ENCODE measurements around the gene ADTRP.
A peak's percentile ranks its signal among the peaks of the same experiment; 100 is the strongest.
"Not testable (repeated sequence)": the region's sequence is repeated elsewhere in the genome, so short reads cannot be mapped to it uniquely, and the experiment has no call there.

Gene ADTRP

GRCh38 chr6:11802886-11803590, 24.4 kb upstream of the ADTRP start:
- no peak for DNase-seq

GRCh38 chr6:11800531-11800930, 21.9 kb upstream of the ADTRP start:
- not testable (repeated sequence) for DNase-seq

GRCh38 chr6:11798538-11798937, 19.9 kb upstream of the ADTRP start:
- DNase-seq, result no peak

GRCh38 chr6:11798096-11798495, 19.5 kb upstream of the ADTRP start:
- DNase-seq, result no peak

- no peak for DNase-seq
Observed at GRCh38 chr6:11796829-11797228, 18.2 kb upstream of the ADTRP start.

- no peak for DNase-seq
Observed at GRCh38 chr6:11795403-11795802, 16.8 kb upstream of the ADTRP start.

GRCh38 chr6:11793277-11793676, 14.7 kb upstream of the ADTRP start:
- no peak for DNase-seq

GRCh38 chr6:11791354-11792107, 12.9 kb upstream of the ADTRP start:
- DNase-seq, result no peak

- DNase-seq, result no peak
Observed at GRCh38 chr6:11789744-11790143, 11.1 kb upstream of the ADTRP start.

- DNase-seq, result no peak
Observed at GRCh38 chr6:11788043-11788442, 9.4 kb upstream of the ADTRP start.

- DNase-seq, result peak in 1 of 2 experiments; percentile 23
Observed at GRCh38 chr6:11785774-11786579, 7.4 kb upstream of the ADTRP start.

- DNase-seq, result no peak
Observed at GRCh38 chr6:11785415-11785773, 6.8 kb upstream of the ADTRP start.

GRCh38 chr6:11784341-11784740, 5.7 kb upstream of the ADTRP start:
- no peak for DNase-seq

- DNase-seq, result no peak
Observed at GRCh38 chr6:11783524-11784064, 5.0 kb upstream of the ADTRP start.

- no peak for DNase-seq
Observed at GRCh38 chr6:11782524-11782923, 3.9 kb upstream of the ADTRP start.

- no peak for DNase-seq
Observed at GRCh38 chr6:11780097-11780428, 1.5 kb upstream of the ADTRP start.

GRCh38 chr6:11779329-11780096, 910 bp upstream of the ADTRP start:
- no peak for DNase-seq

GRCh38 chr6:11778036-11778435, 567 bp downstream of the ADTRP start:
- DNase-seq, result no peak

GRCh38 chr6:11775791-11776409, 2.7 kb downstream of the ADTRP start:
- no peak for DNase-seq

- no peak for DNase-seq
Observed at GRCh38 chr6:11774426-11774825, 4.2 kb downstream of the ADTRP start.

GRCh38 chr6:11773581-11773980, 5.0 kb downstream of the ADTRP start:
- DNase-seq, result no peak

GRCh38 chr6:11773013-11773412, 5.6 kb downstream of the ADTRP start:
- DNase-seq, result no peak

Measured in NCI-H187 (cell line).